Calu3 (cell line): Measurements from ENCODE around the gene OPN1MW3. TPM values are rescaled to one million over a fixed set of nuclear protein-coding genes. Genes with fewer than 3 reads are reported as not detected.
"Not testable (repeated sequence)": the region's sequence is repeated elsewhere in the genome, so short reads cannot be mapped to it uniquely, and the experiment has no call there.

Experiments used
- BruUV-seq: library from RNA; stranded (reverse); fragments of 400-500 nt; replicated peaks from 2 replicates; lab custom pipeline; 2021; lab: Mats Ljungman, UMichigan
- CTCF ChIA-PET: fragments of 300-600 bp; sonication (Branson Sonifier 250); formaldehyde crosslinking; loops from one replicate; lab custom pipeline; 2022; ENCODE audit warnings: antibody characterized with exemption; lab: Charles Lee
- DNase-seq: peaks from one replicate; pipeline ENCODE4 v3.0.0; 2022
- H3K27ac Mint-ChIP-seq: one replicate; pipeline ENCODE4 v1.8.0; 2022; ENCODE audit warnings: mixed read lengths; ENCODE audit not compliant: unreplicated experiment
- H3K27me3 Mint-ChIP-seq: one replicate; pipeline ENCODE4 v1.8.0; 2022; ENCODE audit warnings: mixed read lengths; ENCODE audit not compliant: unreplicated experiment
- H3K36me3 Mint-ChIP-seq: one replicate; pipeline ENCODE4 v1.8.0; 2022; ENCODE audit warnings: mild to moderate bottlenecking, moderate library complexity, mixed read lengths; ENCODE audit not compliant: insufficient read depth, unreplicated experiment
- H3K4me1 Mint-ChIP-seq: one replicate; pipeline ENCODE4 v1.8.0; 2022; ENCODE audit warnings: mild to moderate bottlenecking, low read depth, mixed read lengths; ENCODE audit not compliant: unreplicated experiment
- H3K4me3 Mint-ChIP-seq: one replicate; pipeline ENCODE4 v1.8.0; 2022; ENCODE audit warnings: mild to moderate bottlenecking, low read depth, moderate library complexity, mixed read lengths; ENCODE audit not compliant: unreplicated experiment
- H3K9me3 Mint-ChIP-seq: one replicate; pipeline ENCODE4 v1.8.0; 2022; ENCODE audit warnings: low read depth, mixed read lengths; ENCODE audit not compliant: unreplicated experiment
- CTCF ChIP-seq: fragments of 200-600 bp; IDR thresholded peaks from one replicate; pipeline ENCODE4 v1.8.0; 2022; ENCODE audit warnings: antibody characterized with exemption; ENCODE audit not compliant: unreplicated experiment
- intact Hi-C: fragments of 100-400 bp; cut with micrococcal nuclease; formaldehyde crosslinking; loops from one replicate; pipeline ENCODE4 v1.10.0; 2022; ENCODE audit not compliant: unreplicated experiment
- total RNA-seq: library from RNA; stranded (reverse); gene quantifications from 2 replicates; pipeline ENCODE4 v1.2.3, GENCODE V29; 2022

Gene OPN1MW3
- total RNA-seq, 1 experiment from 2014 or later = not detected

- CTCF ChIA-PET = no interaction called here
- Mint-ChIP-seq H3K9me3 (no peaks in the 10 kb centered on the region), H3K27me3 (peaks cover 11% of the 10 kb centered on the region), H3K4me3 (no peak overlapping the region), H3K36me3 (peaks cover 5% of the 10 kb centered on the region), H3K4me1 (no peaks in the 10 kb centered on the region), H3K27ac (no peak overlapping the region)
- no peak for TF ChIP-seq CTCF
- no TSS peak for BruUV-seq
- intact Hi-C loops = no loop called here
- no peak for DNase-seq
Measured at GRCh38 chrX:154300816-154301215, 43.4 kb downstream of the OPN1MW3 start.

GRCh38 chrX:154302998-154303397 is 45.6 kb downstream of the OPN1MW3 start:
- DNase-seq, H3K27ac Mint-ChIP-seq, H3K4me1 Mint-ChIP-seq, H3K36me3 Mint-ChIP-seq, BruUV-seq, H3K9me3 Mint-ChIP-seq, intact Hi-C loops, CTCF ChIA-PET, H3K4me3 Mint-ChIP-seq: not testable (repeated sequence)
- peaks cover 21% of the 10 kb centered on the region for H3K27me3 Mint-ChIP-seq

DNA sequence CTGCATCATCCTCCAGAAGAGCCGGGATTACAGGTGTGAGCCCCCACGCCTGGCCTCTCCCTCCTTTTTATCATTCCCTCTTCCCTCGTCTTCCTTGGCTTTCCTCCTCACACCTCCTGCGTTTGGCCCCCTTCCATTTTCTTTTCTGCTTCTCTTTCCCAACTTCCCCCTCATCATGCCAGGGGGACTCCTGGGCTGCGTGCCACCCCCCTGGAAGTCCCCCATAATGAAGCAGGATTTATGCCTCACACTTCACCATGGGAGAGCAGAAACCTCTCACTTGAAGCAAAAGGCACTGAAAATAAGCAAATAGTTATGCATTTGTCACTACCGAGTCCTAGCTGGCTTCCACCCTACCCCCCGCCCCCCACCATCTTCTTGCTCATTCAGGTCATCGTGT is 46.1 kb downstream of the OPN1MW3 start:
- no TSS peak for BruUV-seq
- TF ChIP-seq CTCF = no peak
- Mint-ChIP-seq H3K4me1 (no peaks in the 10 kb centered on the region), H3K36me3 (peaks cover 5% of the 10 kb centered on the region), H3K4me3 (no peak overlapping the region), H3K27me3 (peaks cover 24% of the 10 kb centered on the region), H3K27ac (no peak overlapping the region), H3K9me3 (no peaks in the 10 kb centered on the region)
- intact Hi-C loops = no loop called here
- no peak for DNase-seq
- CTCF ChIA-PET = no interaction called here

DNA sequence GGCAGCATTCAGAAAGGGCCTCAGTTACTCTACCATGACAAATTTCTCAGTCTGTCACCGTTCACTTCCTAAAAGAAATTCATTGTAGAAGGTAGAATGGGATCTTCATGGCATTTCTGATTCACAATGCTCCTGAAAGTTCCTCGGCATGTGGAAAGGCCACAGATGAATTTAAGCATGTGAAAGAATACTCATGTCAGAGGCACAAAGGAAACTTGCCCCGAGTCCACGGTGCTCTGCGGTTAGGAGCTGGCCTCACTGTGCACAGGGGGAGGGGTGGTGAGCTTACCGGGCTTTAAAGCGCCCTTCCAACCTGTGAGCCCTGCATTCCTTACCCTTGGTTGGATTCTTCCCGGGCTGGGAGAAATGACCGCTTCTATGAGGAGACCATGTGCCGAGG is 47.5 kb downstream of the OPN1MW3 start:
- peaks cover 24% of the 10 kb centered on the region for H3K27me3 Mint-ChIP-seq
- no peak overlapping the region for H3K4me3 Mint-ChIP-seq
- no TSS peak for BruUV-seq
- no peak overlapping the region for H3K27ac Mint-ChIP-seq
- no peak for DNase-seq
- H3K4me1 Mint-ChIP-seq = no peaks in the 10 kb centered on the region
- intact Hi-C loops = no loop called here
- CTCF ChIA-PET = no interaction called here
- H3K9me3 Mint-ChIP-seq = no peaks in the 10 kb centered on the region
- H3K36me3 Mint-ChIP-seq = peaks cover 5% of the 10 kb centered on the region
- no peak for TF ChIP-seq CTCF

DNA sequence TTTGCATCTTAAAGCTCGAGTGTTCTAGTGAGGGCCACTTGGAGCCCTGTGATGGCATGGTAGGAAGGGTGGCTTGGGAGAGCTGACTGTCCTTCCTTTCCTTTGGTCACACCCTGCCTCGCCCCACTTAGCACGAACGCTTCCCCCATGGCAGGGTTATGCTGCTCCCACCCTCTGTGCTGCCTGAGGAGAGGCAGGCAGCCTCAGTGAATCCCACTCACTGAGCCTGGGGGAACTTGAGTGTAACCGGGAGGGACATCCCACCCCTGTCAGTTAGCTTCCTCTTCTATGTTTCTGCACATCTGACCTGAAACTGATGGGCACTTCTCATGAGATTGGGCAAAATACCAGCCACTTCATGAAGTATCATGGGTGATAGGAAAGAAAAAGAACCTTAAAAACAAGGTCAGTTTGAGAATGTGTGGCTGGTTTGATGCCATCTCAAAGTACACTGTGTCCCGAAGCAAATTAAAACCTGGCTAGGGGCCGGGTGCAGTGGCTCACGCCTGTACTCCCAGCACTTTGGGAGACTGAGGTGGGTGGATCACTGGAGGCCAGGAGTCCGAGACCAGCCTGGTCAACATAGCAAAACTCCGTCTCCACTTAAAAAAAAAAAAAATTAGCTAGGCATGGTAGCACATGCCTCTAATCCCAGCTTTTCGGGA is 48.3 kb downstream of the OPN1MW3 start:
- Mint-ChIP-seq H3K27ac (no peak overlapping the region), H3K27me3 (peaks cover 25% of the 10 kb centered on the region), H3K4me3 (no peak overlapping the region), H3K36me3 (peaks cover 5% of the 10 kb centered on the region), H3K4me1 (no peaks in the 10 kb centered on the region), H3K9me3 (no peaks in the 10 kb centered on the region)
- intact Hi-C loops = no loop called here
- CTCF ChIA-PET = no interaction called here
- no TSS peak for BruUV-seq
- TF ChIP-seq CTCF = no peak
- no peak for DNase-seq
